Measurements from ENCODE around the gene SEC14L5.

DNA sequence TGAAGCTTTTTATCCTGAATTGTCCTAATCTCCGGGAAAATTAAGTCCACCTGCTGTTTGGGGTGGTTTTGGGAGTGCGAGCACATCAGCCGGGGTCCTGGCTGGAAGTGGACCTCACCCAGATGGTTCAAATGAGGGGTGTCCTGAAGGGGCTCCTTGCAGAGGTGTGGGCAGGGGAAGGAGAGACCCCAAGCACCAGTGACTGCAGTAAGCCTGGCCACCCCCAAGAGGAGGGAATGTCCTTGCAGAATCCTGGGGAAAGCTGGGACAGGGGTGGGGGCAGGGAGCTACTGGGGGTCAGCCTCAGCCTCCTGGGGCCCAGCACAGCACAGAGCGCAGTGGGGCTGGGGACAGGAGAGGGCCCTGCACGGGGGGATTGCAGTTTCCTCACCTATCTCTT, 46.2 kb downstream of the SEC14L5 start:
- TF ChIP-seq, protein P1, sequence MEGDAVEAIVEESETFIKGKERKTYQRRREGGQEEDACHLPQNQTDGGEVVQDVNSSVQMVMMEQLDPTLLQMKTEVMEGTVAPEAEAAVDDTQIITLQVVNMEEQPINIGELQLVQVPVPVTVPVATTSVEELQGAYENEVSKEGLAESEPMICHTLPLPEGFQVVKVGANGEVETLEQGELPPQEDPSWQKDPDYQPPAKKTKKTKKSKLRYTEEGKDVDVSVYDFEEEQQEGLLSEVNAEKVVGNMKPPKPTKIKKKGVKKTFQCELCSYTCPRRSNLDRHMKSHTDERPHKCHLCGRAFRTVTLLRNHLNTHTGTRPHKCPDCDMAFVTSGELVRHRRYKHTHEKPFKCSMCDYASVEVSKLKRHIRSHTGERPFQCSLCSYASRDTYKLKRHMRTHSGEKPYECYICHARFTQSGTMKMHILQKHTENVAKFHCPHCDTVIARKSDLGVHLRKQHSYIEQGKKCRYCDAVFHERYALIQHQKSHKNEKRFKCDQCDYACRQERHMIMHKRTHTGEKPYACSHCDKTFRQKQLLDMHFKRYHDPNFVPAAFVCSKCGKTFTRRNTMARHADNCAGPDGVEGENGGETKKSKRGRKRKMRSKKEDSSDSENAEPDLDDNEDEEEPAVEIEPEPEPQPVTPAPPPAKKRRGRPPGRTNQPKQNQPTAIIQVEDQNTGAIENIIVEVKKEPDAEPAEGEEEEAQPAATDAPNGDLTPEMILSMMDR (IDR thresholded peaks at IDR 0.05 in 8 of 11, conservative IDR thresholded peaks at IDR 0.05 in 3 of 11): no peak
- TF ChIP-seq POLR2AphosphoS5 (IDR thresholded peaks at IDR 0.05): no peak

All from spleen (tissue), 7 donors.